Measurements from ENCODE around the gene C11orf52. TPM values are rescaled to one million over a fixed set of nuclear protein-coding genes. Genes with fewer than 3 reads are reported as not detected.

C11orf52 gene
- polyA plus RNA-seq, 3 donors: 8.7 to 10.5 (median 9.3) TPM

- no peak for DNase-seq (ENCODE audit: extremely low read depth in 1 of 11, low read depth in 9 of 11, low spot score in 4 of 11)
These were observed 39.1 kb downstream of the C11orf52 start for GRCh38 chr11:111957663-111958444.

- DNase-seq (ENCODE audit: extremely low read depth in 1 of 11, low read depth in 9 of 11, low spot score in 4 of 11): no peak
These were observed 42.2 kb downstream of the C11orf52 start for GRCh38 chr11:111960916-111961315.

- no peak for DNase-seq (ENCODE audit: extremely low read depth in 1 of 11, low read depth in 9 of 11, low spot score in 4 of 11)
These were observed 42.9 kb downstream of the C11orf52 start for GRCh38 chr11:111961389-111962300.

GRCh38 chr11:111963931-111964340 lies 45.2 kb downstream of the C11orf52 start:
- no peak for DNase-seq (ENCODE audit: extremely low read depth in 1 of 11, low read depth in 9 of 11, low spot score in 4 of 11)

- no peak for DNase-seq (ENCODE audit: extremely low read depth in 1 of 11, low read depth in 9 of 11, low spot score in 4 of 11)
These were observed 48.0 kb downstream of the C11orf52 start for GRCh38 chr11:111966678-111967077.

- no peak for DNase-seq (ENCODE audit: extremely low read depth in 1 of 11, low read depth in 9 of 11, low spot score in 4 of 11)
These were observed 48.9 kb downstream of the C11orf52 start for GRCh38 chr11:111967649-111968048.

GRCh38 chr11:111969344-111969743 lies 50.6 kb downstream of the C11orf52 start:
- no peak for DNase-seq (ENCODE audit: extremely low read depth in 1 of 11, low read depth in 9 of 11, low spot score in 4 of 11)

- no peak for DNase-seq (ENCODE audit: extremely low read depth in 1 of 11, low read depth in 9 of 11, low spot score in 4 of 11)
These were observed 55.7 kb downstream of the C11orf52 start for GRCh38 chr11:111974446-111974845.

GRCh38 chr11:111975076-111975806 lies 56.5 kb downstream of the C11orf52 start:
- no peak for DNase-seq (ENCODE audit: extremely low read depth in 1 of 11, low read depth in 9 of 11, low spot score in 4 of 11)

- no peak for DNase-seq (ENCODE audit: extremely low read depth in 1 of 11, low read depth in 9 of 11, low spot score in 4 of 11)
These were observed 57.5 kb downstream of the C11orf52 start for GRCh38 chr11:111976119-111976766.

Other genes with a start within 250 kb of the C11orf52 start
- gene PPP2R1B, start 152.5 kb upstream of the C11orf52 start, polyA plus RNA-seq (ENCODE audit: insufficient read length in 3 of 3): 10 to 100 TPM; 21.1 to 27.5 (median 22.4) TPM
- gene ALG9, start 47.3 kb upstream of the C11orf52 start, polyA plus RNA-seq (ENCODE audit: insufficient read length in 3 of 3): 10 to 100 TPM; 42.2 to 50.3 (median 48.3) TPM
- gene FDXACB1, start 39.7 kb upstream of the C11orf52 start, polyA plus RNA-seq (ENCODE audit: insufficient read length in 3 of 3): 1 to 10 TPM; 4.8 to 6.4 (median 5.5) TPM
- 10 to 100 TPM; 41.1 to 55.6 (median 41.5) TPM for gene CFAP68, start 39.4 kb upstream of the C11orf52 start, polyA plus RNA-seq (ENCODE audit: insufficient read length in 3 of 3)
- gene CRYAB, start 7.1 kb upstream of the C11orf52 start, polyA plus RNA-seq (ENCODE audit: insufficient read length in 3 of 3): 10 to 100 TPM; 46.0 to 81.1 (median 52.8) TPM
- gene HSPB2, start 6.2 kb upstream of the C11orf52 start, polyA plus RNA-seq (ENCODE audit: insufficient read length in 3 of 3): 1 to 10 TPM; 1.5 to 2.8 (median 2.6) TPM
- 10 to 100 TPM; 18.5 to 21.4 (median 20.8) TPM for gene DIXDC1, start 18.4 kb downstream of the C11orf52 start, polyA plus RNA-seq (ENCODE audit: insufficient read length in 3 of 3)
- 10 to 100 TPM; 47.1 to 51.2 (median 47.7) TPM for gene DLAT, start 106.5 kb downstream of the C11orf52 start, polyA plus RNA-seq (ENCODE audit: insufficient read length in 3 of 3)
- gene PIH1D2, start 155.1 kb downstream of the C11orf52 start, polyA plus RNA-seq (ENCODE audit: insufficient read length in 3 of 3): 10 to 100 TPM in 2 of 3 donors, 1 to 10 TPM in 1; 7.4 to 11.7 (median 11.2) TPM
- gene NKAPD1, start 155.4 kb downstream of the C11orf52 start, polyA plus RNA-seq (ENCODE audit: insufficient read length in 3 of 3): 10 to 100 TPM; 49.9 to 60.1 (median 50.2) TPM
- 10 to 100 TPM; 61.5 to 78.8 (median 75.1) TPM for gene TIMM8B, start 167.8 kb downstream of the C11orf52 start, polyA plus RNA-seq (ENCODE audit: insufficient read length in 3 of 3)
- gene SDHD, start 168.0 kb downstream of the C11orf52 start, polyA plus RNA-seq (ENCODE audit: insufficient read length in 3 of 3): 100 to 1,000 TPM; 181 to 185 (median 182) TPM
- gene IL18, start 245.2 kb downstream of the C11orf52 start, polyA plus RNA-seq (ENCODE audit: insufficient read length in 3 of 3): 10 to 100 TPM in 1 of 3 donors, 1 to 10 TPM in 2; 5.3 to 12.5 (median 8.3) TPM
- under 1 TPM in 2 of 3 donors, not detected in 1; 0.21 to 0.28 TPM for gene TEX12, start 248.5 kb downstream of the C11orf52 start, polyA plus RNA-seq (ENCODE audit: insufficient read length in 3 of 3)

All from renal cortex interstitium (tissue), 11 donors.